GM10266 (cell line): ENCODE results near the gene SRD5A1.
"Not testable (repeated sequence)": the region's sequence is repeated elsewhere in the genome, so short reads cannot be mapped to it uniquely, and the experiment has no call there.

Experiments
- DNase-seq: peaks from one replicate; pipeline ENCODE4 v3.0.0; 2012; ENCODE audit errors: extremely low spot score
- CTCF ChIP-seq: IDR thresholded peaks from 2 replicates; pipeline ENCODE4 v1.5.1; 2012; ENCODE audit warnings: mild to moderate bottlenecking, low read depth; ENCODE audit not compliant: control insufficient read depth, insufficient read depth; ENCODE audit errors: missing control alignments

Gene SRD5A1

GRCh38 chr5:6642655-6643054 lies 9.4 kb downstream of the SRD5A1 start:
- no peak for DNase-seq
- no peak for TF ChIP-seq CTCF

- no peak for TF ChIP-seq CTCF
- DNase-seq: no peak
These were observed 11.6 kb downstream of the SRD5A1 start for GRCh38 chr5:6644794-6645241.

- DNase-seq: not testable (repeated sequence)
These were observed 12.5 kb downstream of the SRD5A1 start for GRCh38 chr5:6645571-6646362.

- no peak for DNase-seq
- TF ChIP-seq CTCF: no peak
These were observed 15.9 kb downstream of the SRD5A1 start for GRCh38 chr5:6649186-6649585.

- TF ChIP-seq CTCF: no peak
- DNase-seq: no peak
These were observed 16.4 kb downstream of the SRD5A1 start for GRCh38 chr5:6649681-6650080.

- peak; percentile 32 for DNase-seq
- no peak for TF ChIP-seq CTCF
These were observed 18.8 kb downstream of the SRD5A1 start for GRCh38 chr5:6652025-6652424.

GRCh38 chr5:6655432-6655831 lies 22.2 kb downstream of the SRD5A1 start:
- TF ChIP-seq CTCF: no peak
- DNase-seq: no peak

- no peak for DNase-seq
- no peak for TF ChIP-seq CTCF
These were observed 23.4 kb downstream of the SRD5A1 start for GRCh38 chr5:6656680-6657079.
